RWPE2 (cell line): Measurements from ENCODE around the gene CCDC85A.
A peak's percentile ranks its signal among the peaks of the same experiment; 100 is the strongest.

Experiments used
- ATAC-seq: fragments of 200-7000 bp; cut with Tn5 transposase; 3 replicates; pipeline ENCODE4 v1.9.1; 2021; ENCODE audit warnings: low read depth
- DNase-seq: peaks from one replicate; pipeline ENCODE4 v3.0.0-alpha.2; 2020; ENCODE audit warnings: low spot score
- H3K27ac ChIP-seq: fragments of 450-650 bp; 2 replicates; pipeline ENCODE4 v1.5.1; 2017; ENCODE audit warnings: mild to moderate bottlenecking; ENCODE audit not compliant: poor library complexity, severe bottlenecking
- H3K27me3 ChIP-seq: fragments of 250-450 bp; sonication (Bioruptor Pico); 2 replicates; pipeline ENCODE4 v1.5.1; 2021; ENCODE audit warnings: mild to moderate bottlenecking, moderate library complexity; ENCODE audit not compliant: insufficient read depth, poor library complexity, severe bottlenecking
- H3K36me3 ChIP-seq: fragments of 250-450 bp; sonication (Bioruptor Pico); 2 replicates; pipeline ENCODE4 v1.5.1; 2020; ENCODE audit warnings: low read depth, mild to moderate bottlenecking, moderate library complexity
- H3K4me1 ChIP-seq: fragments of 250-450 bp; sonication (Bioruptor Pico); 2 replicates; pipeline ENCODE4 v1.5.1; 2021; ENCODE audit warnings: mild to moderate bottlenecking, moderate library complexity; ENCODE audit not compliant: insufficient read depth, poor library complexity, severe bottlenecking
- H3K4me3 ChIP-seq: fragments of 250-450 bp; sonication (Bioruptor Pico); 2 replicates; pipeline ENCODE4 v1.5.1; 2021; ENCODE audit warnings: mild to moderate bottlenecking, moderate library complexity; ENCODE audit not compliant: severe bottlenecking
- H3K9me3 ChIP-seq: fragments of 250-450 bp; sonication (Bioruptor Pico); 2 replicates; pipeline ENCODE4 v1.5.1; 2021; ENCODE audit warnings: mild to moderate bottlenecking, moderate library complexity; ENCODE audit not compliant: severe bottlenecking
- CTCF ChIP-seq: fragments of 450-650 bp; IDR thresholded peaks from one replicate; pipeline ENCODE4 v1.5.1; 2017; ENCODE audit warnings: mild to moderate bottlenecking, moderate library complexity; ENCODE audit not compliant: poor library complexity, severe bottlenecking

Gene CCDC85A

GRCh38 chr2:56286936-56287335 is 103.1 kb downstream of the CCDC85A start:
- peaks cover 5% of the 10 kb centered on the region for H3K4me1 ChIP-seq
- no peak overlapping the region for H3K4me3 ChIP-seq
- no peaks in the 10 kb centered on the region for H3K27me3 ChIP-seq
- H3K36me3 ChIP-seq: no peaks in the 10 kb centered on the region
- H3K9me3 ChIP-seq: no peaks in the 10 kb centered on the region
- ATAC-seq: no peak
- TF ChIP-seq CTCF: no peak
- H3K27ac ChIP-seq: no peak overlapping the region
- DNase-seq: no peak

- H3K9me3 ChIP-seq: no peaks in the 10 kb centered on the region
- no peak for ATAC-seq
- H3K27ac ChIP-seq: peak overlapping the region; percentile 28
- no peak for TF ChIP-seq CTCF
- no peaks in the 10 kb centered on the region for H3K36me3 ChIP-seq
- no peak overlapping the region for H3K4me3 ChIP-seq
- peaks cover 5% of the 10 kb centered on the region for H3K4me1 ChIP-seq
- H3K27me3 ChIP-seq: no peaks in the 10 kb centered on the region
- no peak for DNase-seq
Observed at GRCh38 chr2:56287508-56287907, 103.7 kb downstream of the CCDC85A start.

- DNase-seq (no peak), ATAC-seq (peak; percentile 90)
- H3K27ac ChIP-seq: peak overlapping the region; percentile 28
- no peaks in the 10 kb centered on the region for H3K27me3 ChIP-seq
- peaks cover 5% of the 10 kb centered on the region for H3K4me1 ChIP-seq
- H3K9me3 ChIP-seq: no peaks in the 10 kb centered on the region
- no peaks in the 10 kb centered on the region for H3K36me3 ChIP-seq
- TF ChIP-seq CTCF: no peak
- no peak overlapping the region for H3K4me3 ChIP-seq
Observed at GRCh38 chr2:56287974-56288373, 104.2 kb downstream of the CCDC85A start.

- DNase-seq (no peak), ATAC-seq (no peak)
- no peak for TF ChIP-seq CTCF
- H3K9me3 ChIP-seq: no peaks in the 10 kb centered on the region
- H3K4me1 ChIP-seq: peaks cover 5% of the 10 kb centered on the region
- H3K27ac ChIP-seq: no peak overlapping the region
- H3K4me3 ChIP-seq: no peak overlapping the region
- H3K27me3 ChIP-seq: no peaks in the 10 kb centered on the region
- H3K36me3 ChIP-seq: no peaks in the 10 kb centered on the region
Observed at GRCh38 chr2:56288838-56289580, 105.2 kb downstream of the CCDC85A start.

- TF ChIP-seq CTCF: no peak
- no peak for ATAC-seq
- no peak overlapping the region for H3K4me3 ChIP-seq
- no peaks in the 10 kb centered on the region for H3K36me3 ChIP-seq
- peaks cover 5% of the 10 kb centered on the region for H3K4me1 ChIP-seq
- no peak for DNase-seq
- H3K27ac ChIP-seq: no peak overlapping the region
- no peaks in the 10 kb centered on the region for H3K9me3 ChIP-seq
- H3K27me3 ChIP-seq: no peaks in the 10 kb centered on the region
Observed at GRCh38 chr2:56291711-56292110, 107.9 kb downstream of the CCDC85A start.
